Esophagus muscularis mucosa (tissue), 4 donors: Measurements from ENCODE around the gene DPH2. TPM values are rescaled to one million over a fixed set of nuclear protein-coding genes. Genes with fewer than 3 reads are reported as not detected.

ENCODE experiments used
- DNase-seq: peaks from one replicate; pipeline ENCODE4 v3.0.0-alpha.2; 2017; ENCODE audit errors: extremely low spot score
- H3K27ac ChIP-seq, 4 donors: fragments of 200-600 bp; sonication (generic); replicated peaks in 1 of 4; 1 replicate in 3 of 4; 2 replicates in 1 of 4; pipeline ENCODE4 v1.5.1; 2016 to 2019; ENCODE audit warnings: mild to moderate bottlenecking in 1 of 4
- H3K27me3 ChIP-seq, 4 donors: fragments of 200-600 bp; sonication (generic); one replicate each; pipeline versions ENCODE4 v1.5.1 to v1.6.0; 2016 to 2019
- H3K36me3 ChIP-seq, 4 donors: fragments of 200-600 bp; sonication (generic); one replicate each; pipeline ENCODE4 v1.5.1; 2016 to 2019
- H3K4me1 ChIP-seq, 4 donors: fragments of 200-600 bp; sonication (generic); one replicate each; pipeline ENCODE4 v1.5.1; 2016 to 2019
- H3K4me3 ChIP-seq, 4 donors: fragments of 200-600 bp; sonication (generic); 1 replicate in 2 of 4; 2 replicates in 2 of 4; pipeline ENCODE4 v1.5.1; 2016 to 2019; ENCODE audit warnings: mild to moderate bottlenecking in 4 of 4, moderate library complexity in 1 of 4
- H3K9me3 ChIP-seq, 4 donors: fragments of 200-600 bp; sonication (generic); 1 replicate in 3 of 4; 2 replicates in 1 of 4; pipeline ENCODE4 v1.5.1; 2016 to 2019
- EP300 ChIP-seq: sonication (generic); formaldehyde crosslinking; IDR thresholded peaks from one replicate; pipeline ENCODE4 v1.6.1; 2017; ENCODE audit warnings: antibody characterized with exemption
- POLR2A ChIP-seq: fragments of 450-650 bp; IDR thresholded peaks from one replicate; pipeline ENCODE4 v1.6.1; 2017; ENCODE audit warnings: antibody characterized with exemption, moderate library complexity, mild to moderate bottlenecking, low read depth
- POLR2AphosphoS5 ChIP-seq, 2 donors: sonication (generic); formaldehyde crosslinking; IDR thresholded peaks; one replicate each; pipeline ENCODE4 v1.6.1; 2017; ENCODE audit warnings: antibody characterized with exemption in 2 of 2
- WGBS: methylation state at CpG from one replicate; pipeline ENCODE4 v1.1.5; 2018; 5-methylcytosine and 5-hydroxymethylcytosine counted together
- intact Hi-C: fragments of 100-400 bp; cut with DNase I; formaldehyde crosslinking; loops from one replicate; pipeline ENCODE4 v1.15.1; 2023
- total RNA-seq, 4 donors: library from RNA; depleted of rRNA; stranded (reverse); fragments of >200 nt; gene quantifications; one replicate each; pipeline versions ENCODE4 v1.1.0 to v1.2.1, GENCODE V29; 2016
- TF ChIP-seq, protein P1 (sequence below), 3 experiments: fragments of 200-600 bp in 2 of 3; fragments of 450-650 bp in 1 of 3; sonication (generic) in 2 of 3; IDR thresholded peaks; one replicate each; pipeline ENCODE4 v1.5.1; 2017 to 2019; ENCODE audit warnings: antibody characterized with exemption in 3 of 3, mild to moderate bottlenecking in 2 of 3, moderate library complexity in 1 of 3

DPH2 gene
- total RNA-seq, 4 donors from 2014 or later, result 13.7 to 29.2 (median 19.2) TPM

DNA sequence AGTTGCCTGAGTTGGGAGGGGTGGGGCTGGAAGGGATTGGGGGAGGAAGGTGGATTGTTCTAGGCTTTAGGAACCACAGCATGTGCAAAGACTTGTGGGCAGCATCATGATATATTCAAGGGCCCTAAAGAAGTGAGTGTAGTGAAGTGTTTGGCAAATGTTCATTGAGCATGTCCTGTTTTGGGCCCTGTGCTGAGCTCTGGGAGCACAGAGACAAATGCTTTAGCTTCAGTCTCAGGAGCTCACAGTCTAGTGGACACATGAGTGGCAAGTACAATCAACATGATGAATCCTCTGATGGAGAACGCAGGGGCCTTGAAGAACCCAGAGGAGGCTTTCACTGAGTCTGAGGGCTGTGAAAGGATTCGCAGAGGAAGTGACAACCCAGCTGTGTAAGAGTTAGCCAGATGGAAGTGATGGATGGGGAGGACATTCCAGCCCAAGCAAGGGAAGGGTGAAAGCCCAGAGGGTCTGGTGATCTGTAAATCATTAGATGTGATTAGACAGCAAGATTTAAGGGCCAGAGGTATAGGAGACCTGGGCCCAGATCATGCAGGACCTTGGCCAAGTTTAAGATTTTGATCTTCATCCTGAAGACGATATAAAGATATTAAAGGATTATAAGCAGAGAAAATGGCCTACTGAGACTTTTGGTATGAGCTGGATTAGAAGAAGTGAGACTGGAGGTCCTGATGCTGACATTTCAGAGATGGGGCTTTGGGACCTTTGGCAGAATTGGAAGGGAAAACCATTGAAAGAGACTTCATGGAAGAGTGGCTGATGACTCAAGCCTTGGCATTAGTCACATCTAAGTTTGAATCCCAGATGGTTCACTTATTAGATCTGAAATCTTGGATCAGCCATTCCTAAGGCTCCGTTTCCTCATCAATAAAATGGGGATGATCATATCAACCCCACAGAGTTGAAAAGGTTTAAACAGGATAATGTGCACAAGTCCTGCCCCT lies 18.5 kb upstream of the DPH2 start:
- TF ChIP-seq POLR2A (no peak), EP300 (no peak), POLR2AphosphoS5 (IDR thresholded peaks at IDR 0.05) (no peak)
- TF ChIP-seq, protein P1, sequence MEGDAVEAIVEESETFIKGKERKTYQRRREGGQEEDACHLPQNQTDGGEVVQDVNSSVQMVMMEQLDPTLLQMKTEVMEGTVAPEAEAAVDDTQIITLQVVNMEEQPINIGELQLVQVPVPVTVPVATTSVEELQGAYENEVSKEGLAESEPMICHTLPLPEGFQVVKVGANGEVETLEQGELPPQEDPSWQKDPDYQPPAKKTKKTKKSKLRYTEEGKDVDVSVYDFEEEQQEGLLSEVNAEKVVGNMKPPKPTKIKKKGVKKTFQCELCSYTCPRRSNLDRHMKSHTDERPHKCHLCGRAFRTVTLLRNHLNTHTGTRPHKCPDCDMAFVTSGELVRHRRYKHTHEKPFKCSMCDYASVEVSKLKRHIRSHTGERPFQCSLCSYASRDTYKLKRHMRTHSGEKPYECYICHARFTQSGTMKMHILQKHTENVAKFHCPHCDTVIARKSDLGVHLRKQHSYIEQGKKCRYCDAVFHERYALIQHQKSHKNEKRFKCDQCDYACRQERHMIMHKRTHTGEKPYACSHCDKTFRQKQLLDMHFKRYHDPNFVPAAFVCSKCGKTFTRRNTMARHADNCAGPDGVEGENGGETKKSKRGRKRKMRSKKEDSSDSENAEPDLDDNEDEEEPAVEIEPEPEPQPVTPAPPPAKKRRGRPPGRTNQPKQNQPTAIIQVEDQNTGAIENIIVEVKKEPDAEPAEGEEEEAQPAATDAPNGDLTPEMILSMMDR (IDR thresholded peaks at IDR 0.05), result no peak
- Histone ChIP-seq H3K4me1 (peaks cover 21 to 54% (median 32%) of the 10 kb centered on the region in 4 donors), H3K27ac (no peak overlapping the region), H3K27me3 (no peaks in the 10 kb centered on the region), H3K36me3 (peaks cover 4 to 27% (median 21%) of the 10 kb centered on the region in 4 donors), H3K4me3 (no peak overlapping the region), H3K9me3 (no peaks in the 10 kb centered on the region)
- DNase-seq, result no peak
- intact Hi-C loops, result no loop called here
- WGBS, result 90% methylated on average over 4 of the region's 4 CpGs

DNA sequence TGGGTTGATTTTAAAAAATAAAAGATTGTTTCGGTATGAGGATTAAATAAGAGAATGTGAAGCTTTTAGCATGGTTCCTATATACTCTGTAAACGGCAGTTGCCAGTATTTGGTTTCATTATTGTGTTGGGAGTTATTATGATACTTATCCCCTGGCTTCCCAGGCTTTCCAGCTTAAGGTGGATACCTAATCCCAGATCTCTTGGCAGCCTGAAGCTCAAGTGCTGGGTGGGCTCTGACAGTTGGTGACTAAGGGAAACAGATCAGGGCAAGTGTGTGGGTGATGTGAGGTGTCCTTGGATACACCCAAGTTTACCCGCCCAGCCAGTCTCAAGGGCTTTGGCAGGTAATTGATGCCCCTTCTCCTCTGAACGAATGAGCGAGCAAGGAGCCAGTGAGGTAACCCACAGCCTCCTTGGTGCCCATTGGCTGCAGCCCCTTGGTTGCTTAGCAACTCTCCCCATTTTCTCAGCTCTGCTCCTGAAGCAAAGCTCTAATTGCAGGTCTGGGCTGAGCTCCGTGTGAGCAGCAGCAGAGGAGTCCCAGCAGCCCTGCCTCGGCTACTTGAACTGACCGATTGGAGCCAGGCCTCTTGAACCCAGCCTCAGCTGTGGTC lies 17.0 kb upstream of the DPH2 start:
- no peak overlapping the region for H3K27ac ChIP-seq
- TF ChIP-seq POLR2AphosphoS5 (IDR thresholded peaks at IDR 0.05), result no peak
- no peak for TF ChIP-seq EP300
- TF ChIP-seq, protein P1 (IDR thresholded peaks at IDR 0.05), result no peak
- no peak for TF ChIP-seq POLR2A
- WGBS, result 69% methylated on average over 8 of the region's 8 CpGs
- DNase-seq, result no peak
- H3K4me3 ChIP-seq, result no peak overlapping the region
- peaks cover 17 to 42% (median 36%) of the 10 kb centered on the region in 4 donors for H3K36me3 ChIP-seq
- H3K4me1 ChIP-seq, result peaks cover 13 to 47% (median 23%) of the 10 kb centered on the region in 4 donors
- H3K27me3 ChIP-seq, result no peaks in the 10 kb centered on the region
- intact Hi-C loops, result no loop called here
- H3K9me3 ChIP-seq, result no peaks in the 10 kb centered on the region

DNA sequence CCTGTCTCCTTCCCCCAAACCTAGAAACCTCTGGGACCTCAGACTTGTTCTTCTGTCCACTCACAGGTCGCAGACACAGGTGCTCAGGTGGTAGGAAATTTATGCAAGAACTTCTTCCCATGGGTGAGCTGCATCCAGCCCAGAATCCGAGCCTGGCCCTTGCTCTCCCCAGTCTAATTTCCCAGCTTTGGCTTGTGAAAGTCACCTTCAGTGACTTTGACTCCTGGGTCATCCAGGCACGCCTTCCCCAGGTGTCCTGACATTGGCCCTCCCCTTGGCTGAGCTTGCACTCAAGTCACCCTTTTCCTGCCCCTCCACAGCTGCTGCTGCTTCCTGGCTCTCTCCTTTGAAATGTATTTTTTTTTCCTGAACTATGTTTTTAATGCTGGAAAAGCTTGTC lies 16.4 kb upstream of the DPH2 start:
- H3K4me1 ChIP-seq, result peaks cover 7 to 41% (median 17%) of the 10 kb centered on the region in 4 donors
- no peak for DNase-seq
- H3K36me3 ChIP-seq, result peaks cover 22 to 47% (median 41%) of the 10 kb centered on the region in 4 donors
- intact Hi-C loops, result no loop called here
- no peak overlapping the region for H3K27ac ChIP-seq
- no peak overlapping the region for H3K4me3 ChIP-seq
- TF ChIP-seq POLR2A (no peak), POLR2AphosphoS5 (IDR thresholded peaks at IDR 0.05) (no peak), EP300 (no peak)
- TF ChIP-seq, protein P1 (IDR thresholded peaks at IDR 0.05), result no peak
- no peaks in the 10 kb centered on the region for H3K27me3 ChIP-seq
- H3K9me3 ChIP-seq, result no peaks in the 10 kb centered on the region
- 84% methylated on average over 3 of the region's 3 CpGs for WGBS

DNA sequence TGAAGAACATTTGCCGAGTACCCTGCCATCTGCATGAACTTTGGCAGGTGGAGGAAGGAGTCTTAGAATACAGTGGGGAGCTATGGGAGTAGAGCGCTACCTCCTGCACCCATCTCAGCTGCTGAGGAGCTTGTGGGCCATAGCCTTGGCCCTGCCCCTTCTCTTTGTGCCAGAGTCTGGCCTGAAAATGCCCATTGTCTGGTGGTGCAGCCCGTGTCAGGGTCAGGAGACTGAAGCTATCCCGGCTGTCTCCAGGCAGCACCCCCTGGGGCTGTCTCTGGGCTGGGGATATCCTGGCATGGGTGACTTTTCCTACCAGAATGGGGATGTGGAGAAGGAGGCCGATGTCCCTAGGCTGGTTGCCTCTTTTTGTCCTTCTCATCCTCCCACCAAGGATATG lies 15.8 kb upstream of the DPH2 start:
- peaks cover under 1 to 35% (median 11%) of the 10 kb centered on the region in 4 donors for H3K4me1 ChIP-seq
- H3K27me3 ChIP-seq, result no peaks in the 10 kb centered on the region
- peaks cover 23 to 54% (median 48%) of the 10 kb centered on the region in 4 donors for H3K36me3 ChIP-seq
- no peak overlapping the region for H3K4me3 ChIP-seq
- TF ChIP-seq POLR2AphosphoS5 (IDR thresholded peaks at IDR 0.05) (no peak), EP300 (no peak), POLR2A (no peak)
- TF ChIP-seq, protein P1 (IDR thresholded peaks at IDR 0.05), result no peak
- WGBS, result 82% methylated on average over 5 of the region's 5 CpGs
- DNase-seq, result no peak
- no peaks in the 10 kb centered on the region for H3K9me3 ChIP-seq
- H3K27ac ChIP-seq, result no peak overlapping the region
- intact Hi-C loops, result no loop called here
